Activated naive CD8-positive, alpha-beta T cell treated with anti-CD3 and anti-CD28 coated beads, Interleukin-2, amount 10 ng/mL, durations not matched to agents 7 days and 5 days (primary cell): ENCODE measurements around the gene PRKCE. TPM values are rescaled to one million over a fixed set of nuclear protein-coding genes. Genes with fewer than 3 reads are reported as not detected.
A peak's percentile ranks its signal among the peaks of the same experiment; 100 is the strongest.

ENCODE experiments used
- ATAC-seq: fragments of 150-1000 bp; cut with Tn5 transposase; one replicate; pipeline ENCODE4 v1.10.0; 2021; ENCODE audit warnings: low read depth, moderate library complexity
- POLR2A ChIA-PET: fragments of 350-600 bp; sonication (Branson Sonifier 250); formaldehyde crosslinking; loops from one replicate; lab custom pipeline; 2021; ENCODE audit warnings: antibody characterized with exemption; lab: Charles Lee
- DNase-seq: peaks from one replicate; pipeline ENCODE4 v3.0.0; 2021
- H3K27ac Mint-ChIP-seq: one replicate; pipeline ENCODE4 v1.8.0; 2022; ENCODE audit warnings: mild to moderate bottlenecking, mixed read lengths
- H3K27me3 Mint-ChIP-seq: one replicate; pipeline ENCODE4 v1.8.0; 2022; ENCODE audit warnings: mild to moderate bottlenecking, moderate library complexity, mixed read lengths
- H3K36me3 Mint-ChIP-seq: one replicate; pipeline ENCODE4 v1.8.0; 2021; ENCODE audit warnings: mild to moderate bottlenecking, mixed read lengths
- H3K4me1 Mint-ChIP-seq: one replicate; pipeline ENCODE4 v1.8.0; 2021; ENCODE audit warnings: mixed read lengths
- H3K4me3 Mint-ChIP-seq: one replicate; pipeline ENCODE4 v1.8.0; 2022; ENCODE audit warnings: mild to moderate bottlenecking, moderate library complexity, mixed read lengths
- H3K9me3 Mint-ChIP-seq: one replicate; pipeline ENCODE4 v1.8.0; 2021; ENCODE audit warnings: mixed read lengths
- total RNA-seq, 2 experiments: library from RNA; stranded (reverse); gene quantifications; one replicate each; pipeline ENCODE4 v1.2.3, GENCODE V29; 2021

PRKCE gene
- total RNA-seq, 2 experiments from 2014 or later, result 18.4 to 20.5 TPM

DNA sequence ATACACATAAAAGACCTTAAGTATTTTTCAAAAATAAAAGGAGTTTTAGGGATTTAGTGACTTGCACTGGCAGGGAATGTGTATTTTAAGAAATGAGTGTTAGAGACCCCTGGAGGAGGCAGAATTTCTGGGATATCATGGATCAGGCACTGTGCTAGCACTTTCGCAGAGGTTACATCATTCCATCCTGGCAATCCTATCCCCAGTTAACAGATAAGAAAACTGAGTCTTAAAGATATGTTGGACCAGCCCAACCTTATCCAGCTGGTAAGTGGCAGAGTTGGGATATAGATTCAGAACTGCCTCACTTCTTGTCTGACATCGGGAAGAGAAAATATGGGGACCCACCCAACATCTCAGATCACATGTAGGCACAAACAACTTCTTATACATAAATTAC is 485.5 kb downstream of the PRKCE start:
- DNase-seq, result no peak
- no peaks in the 10 kb centered on the region for H3K36me3 Mint-ChIP-seq
- POLR2A ChIA-PET, result no interaction called here
- no peak overlapping the region for H3K27ac Mint-ChIP-seq
- H3K9me3 Mint-ChIP-seq, result no peaks in the 10 kb centered on the region
- H3K27me3 Mint-ChIP-seq, result no peaks in the 10 kb centered on the region
- H3K4me1 Mint-ChIP-seq, result no peaks in the 10 kb centered on the region
- H3K4me3 Mint-ChIP-seq, result no peak overlapping the region
- no peak for ATAC-seq

DNA sequence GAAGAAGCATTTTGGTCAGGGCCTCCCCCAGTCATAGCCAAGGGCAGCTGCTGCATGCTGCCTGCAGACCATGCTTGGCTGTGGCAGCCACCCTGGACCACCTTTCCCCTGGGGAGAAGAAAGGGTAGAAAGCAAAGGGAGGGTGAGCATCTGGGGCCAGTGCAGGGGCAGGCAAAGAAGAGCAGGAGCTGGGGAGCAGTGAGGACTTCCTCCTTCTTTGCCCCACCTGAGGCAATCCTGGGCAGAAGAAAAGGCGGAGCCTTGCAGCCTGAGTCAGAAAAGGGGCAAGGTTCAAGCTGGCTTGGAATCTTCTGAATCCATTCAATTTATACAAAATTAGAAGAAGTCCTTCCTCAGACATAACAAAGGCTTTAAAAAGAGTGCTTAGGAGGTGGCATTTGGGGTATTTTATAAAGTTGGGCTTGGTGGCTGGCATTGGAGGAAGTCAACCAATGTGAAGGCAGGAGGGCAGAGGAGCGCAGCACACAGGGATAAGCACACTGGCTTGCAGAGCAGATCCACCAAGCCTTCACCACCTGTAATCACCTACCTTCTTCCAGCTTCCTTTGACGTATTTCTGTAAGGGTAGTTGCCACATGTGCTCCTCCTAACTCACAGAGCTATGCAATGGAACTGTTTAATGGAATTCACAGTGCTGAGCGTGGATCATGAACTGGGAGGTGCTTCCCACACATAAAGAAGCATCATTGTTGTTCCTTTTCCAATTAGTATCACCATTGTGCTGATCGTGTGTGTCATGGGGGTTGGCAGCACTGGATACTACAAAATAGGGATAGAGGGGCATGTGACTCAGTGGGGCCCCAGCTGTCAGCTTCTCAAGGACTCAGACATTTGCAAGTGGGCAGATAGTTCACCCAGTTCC is 491.3 kb downstream of the PRKCE start:
- H3K9me3 Mint-ChIP-seq, result no peaks in the 10 kb centered on the region
- no peaks in the 10 kb centered on the region for H3K36me3 Mint-ChIP-seq
- H3K27ac Mint-ChIP-seq, result peak overlapping the region; percentile 64
- DNase-seq (no peak), ATAC-seq (no peak)
- peaks cover 38% of the 10 kb centered on the region for H3K4me1 Mint-ChIP-seq
- POLR2A ChIA-PET, result no interaction called here
- no peak overlapping the region for H3K4me3 Mint-ChIP-seq
- H3K27me3 Mint-ChIP-seq, result no peaks in the 10 kb centered on the region

DNA sequence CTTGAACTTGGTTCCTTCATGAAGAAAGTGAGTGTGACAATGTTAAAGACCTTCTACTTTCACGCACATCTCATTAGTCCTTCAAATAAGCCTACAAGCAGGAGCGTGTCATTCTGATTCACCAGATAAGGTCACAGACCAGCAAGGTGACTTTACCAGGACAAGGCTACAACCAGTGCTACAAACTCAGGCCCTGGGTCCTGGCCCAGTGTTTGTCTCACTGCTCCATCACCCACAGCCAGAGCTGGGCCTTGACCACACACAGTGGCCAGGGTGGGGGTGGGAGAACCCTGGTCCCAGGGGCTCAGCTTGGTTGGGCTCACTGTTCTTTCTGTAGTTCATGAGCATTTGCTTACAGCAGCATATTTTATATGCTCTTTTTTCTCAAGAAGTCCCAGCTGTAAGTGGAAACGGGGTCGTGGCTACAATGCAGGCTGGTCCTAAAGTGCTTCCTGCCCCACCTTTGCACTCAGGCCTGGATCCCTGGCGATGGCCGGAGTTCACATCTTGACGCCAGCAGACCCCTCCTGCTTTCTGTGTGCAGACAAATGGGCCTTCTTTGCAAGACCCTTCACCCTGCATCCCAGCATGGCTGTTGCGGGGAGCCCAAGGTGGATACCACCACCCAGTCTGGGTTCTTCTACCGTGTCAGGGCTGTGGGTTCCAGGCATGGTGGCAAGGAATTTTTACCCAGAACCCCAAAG is 492.1 kb downstream of the PRKCE start:
- H3K36me3 Mint-ChIP-seq, result no peaks in the 10 kb centered on the region
- H3K4me3 Mint-ChIP-seq, result no peak overlapping the region
- H3K4me1 Mint-ChIP-seq, result peaks cover 38% of the 10 kb centered on the region
- no peaks in the 10 kb centered on the region for H3K9me3 Mint-ChIP-seq
- H3K27me3 Mint-ChIP-seq, result no peaks in the 10 kb centered on the region
- DNase-seq (no peak), ATAC-seq (no peak)
- POLR2A ChIA-PET, result interaction anchor here (1.3 kb wide), 1 partner anchor 45 kb away, joined by 4 read pairs; no protein-coding TSS in a partner anchor
- peak overlapping the region; percentile 82 for H3K27ac Mint-ChIP-seq

DNA sequence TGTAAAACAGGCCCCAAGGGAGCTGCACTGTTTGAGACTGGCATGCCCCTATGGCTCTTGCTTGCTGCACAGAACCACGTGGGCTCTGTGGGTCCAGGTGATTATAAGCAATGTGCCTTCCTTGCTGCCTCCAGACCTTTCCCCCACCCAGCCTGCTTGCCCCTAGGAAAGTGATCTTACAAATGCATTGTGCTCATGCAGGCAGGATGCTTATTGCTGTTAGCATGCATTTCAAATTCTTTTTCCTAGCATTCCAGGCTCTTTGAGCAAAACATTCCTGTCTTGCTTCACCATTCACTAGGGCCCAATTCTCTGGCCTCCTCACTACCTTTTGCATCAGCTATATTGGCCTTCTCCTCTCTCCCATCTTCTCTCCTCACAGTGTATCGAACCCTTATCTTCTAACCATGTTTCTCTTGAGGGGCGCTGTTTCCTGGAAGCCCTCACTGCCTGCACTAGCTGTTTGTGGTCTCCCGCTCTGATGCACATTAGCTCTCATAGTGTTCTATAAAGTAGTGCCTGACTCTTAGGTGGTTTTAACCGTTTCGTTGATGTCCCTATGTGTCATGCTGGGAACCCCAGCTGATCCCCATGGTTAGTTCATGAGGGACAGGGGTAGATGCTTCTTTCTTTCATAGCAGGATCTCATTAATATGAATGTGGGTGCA is 492.8 kb downstream of the PRKCE start:
- Mint-ChIP-seq H3K27me3 (no peaks in the 10 kb centered on the region), H3K4me3 (peak overlapping the region; percentile 49), H3K4me1 (peaks cover 38% of the 10 kb centered on the region), H3K36me3 (no peaks in the 10 kb centered on the region), H3K9me3 (no peaks in the 10 kb centered on the region), H3K27ac (peak overlapping the region; percentile 82)
- DNase-seq (no peak), ATAC-seq (peak; percentile 90)
- POLR2A ChIA-PET, result interaction anchor here (0.9 to 1.3 kb wide), 2 partner anchors 19 to 46 kb away, joined by 4 read pairs; no protein-coding TSS in a partner anchor

DNA sequence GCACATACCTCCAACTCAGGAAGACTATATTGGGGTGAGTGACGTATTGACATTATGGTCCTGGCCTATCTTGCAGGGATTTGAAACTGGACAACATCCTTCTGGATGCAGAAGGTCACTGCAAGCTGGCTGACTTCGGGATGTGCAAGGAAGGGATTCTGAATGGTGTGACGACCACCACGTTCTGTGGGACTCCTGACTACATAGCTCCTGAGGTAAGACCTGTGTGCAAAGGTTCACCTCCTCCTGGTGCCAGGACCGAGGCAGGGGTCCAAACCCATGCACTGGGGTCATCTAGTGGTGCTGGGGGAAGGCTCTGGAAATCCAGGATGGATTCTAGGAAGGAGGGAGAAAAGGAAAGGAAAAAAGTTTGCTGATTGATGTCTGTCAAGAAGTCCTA is 493.5 kb downstream of the PRKCE start:
- ATAC-seq (no peak), DNase-seq (no peak)
- H3K4me1 Mint-ChIP-seq, result peaks cover 38% of the 10 kb centered on the region
- H3K27me3 Mint-ChIP-seq, result no peaks in the 10 kb centered on the region
- no peaks in the 10 kb centered on the region for H3K36me3 Mint-ChIP-seq
- peak overlapping the region; percentile 49 for H3K4me3 Mint-ChIP-seq
- no peaks in the 10 kb centered on the region for H3K9me3 Mint-ChIP-seq
- POLR2A ChIA-PET, result interaction anchor here (0.9 to 1.3 kb wide), 3 partner anchors 18 to 55 kb away, joined by 4 read pairs; no protein-coding TSS in a partner anchor
- peak overlapping the region; percentile 82 for H3K27ac Mint-ChIP-seq

DNA sequence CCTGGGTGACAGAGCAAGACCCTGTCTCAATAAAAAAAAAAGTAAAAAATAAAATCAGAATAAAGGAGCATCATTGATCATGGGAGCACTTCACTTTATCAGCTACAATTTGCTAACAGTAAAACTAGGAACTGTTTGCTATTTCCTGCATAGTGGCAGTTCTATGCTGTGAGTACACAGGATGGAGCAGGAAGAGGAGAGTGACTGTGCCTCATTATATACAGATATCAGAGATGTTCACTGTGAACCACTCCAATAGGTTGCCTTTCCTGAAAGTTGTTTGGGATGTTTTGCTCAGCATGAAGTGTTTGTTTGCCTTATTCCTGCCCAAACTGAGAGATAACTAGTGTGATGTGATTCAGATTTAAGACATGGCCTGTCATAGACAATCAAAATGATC is 494.4 kb downstream of the PRKCE start:
- no peaks in the 10 kb centered on the region for H3K36me3 Mint-ChIP-seq
- H3K27me3 Mint-ChIP-seq, result no peaks in the 10 kb centered on the region
- H3K4me3 Mint-ChIP-seq, result peak overlapping the region; percentile 11
- H3K9me3 Mint-ChIP-seq, result no peaks in the 10 kb centered on the region
- no peak for DNase-seq
- H3K27ac Mint-ChIP-seq, result peak overlapping the region; percentile 28
- POLR2A ChIA-PET, result interaction anchor here (1.2 kb wide), 1 partner anchor 54 kb away, joined by 4 read pairs; no protein-coding TSS in a partner anchor
- ATAC-seq, result no peak
- peaks cover 38% of the 10 kb centered on the region for H3K4me1 Mint-ChIP-seq

DNA sequence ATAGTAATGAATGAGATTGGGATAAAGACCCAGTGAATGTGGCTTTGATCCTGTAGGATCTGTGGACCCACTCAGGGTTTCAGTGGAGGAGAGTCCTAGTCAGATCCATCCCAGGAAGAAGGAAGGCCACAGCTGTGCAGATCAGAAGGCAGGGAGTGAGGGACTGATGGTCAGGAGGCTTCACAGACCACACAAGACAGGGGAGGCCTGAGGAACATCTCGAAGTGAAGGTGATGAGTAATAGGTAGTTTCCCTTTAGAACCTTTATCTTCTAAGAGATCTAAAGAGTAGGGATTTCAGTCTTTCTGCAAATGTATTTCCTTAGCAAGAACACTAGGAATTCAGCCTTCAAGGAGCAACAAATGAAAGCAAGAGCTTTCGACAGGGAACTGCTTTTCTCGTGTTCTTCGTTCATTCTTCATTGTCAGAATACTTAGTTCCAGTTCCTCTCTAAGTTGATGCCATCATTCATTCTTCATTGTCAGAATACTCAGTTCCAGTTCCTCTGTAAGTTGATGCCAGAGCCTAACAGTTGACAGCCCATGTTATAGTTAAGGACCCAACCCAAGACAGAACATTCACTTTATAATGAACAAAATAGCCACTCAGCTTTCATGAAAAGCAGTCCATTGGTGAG is 495.5 kb downstream of the PRKCE start:
- peak; percentile 39 for ATAC-seq
- POLR2A ChIA-PET, result no interaction called here
- H3K4me1 Mint-ChIP-seq, result peaks cover 38% of the 10 kb centered on the region
- H3K9me3 Mint-ChIP-seq, result no peaks in the 10 kb centered on the region
- DNase-seq, result no peak
- H3K27me3 Mint-ChIP-seq, result no peaks in the 10 kb centered on the region
- no peak overlapping the region for H3K27ac Mint-ChIP-seq
- H3K36me3 Mint-ChIP-seq, result no peaks in the 10 kb centered on the region
- H3K4me3 Mint-ChIP-seq, result peak overlapping the region; percentile 11

DNA sequence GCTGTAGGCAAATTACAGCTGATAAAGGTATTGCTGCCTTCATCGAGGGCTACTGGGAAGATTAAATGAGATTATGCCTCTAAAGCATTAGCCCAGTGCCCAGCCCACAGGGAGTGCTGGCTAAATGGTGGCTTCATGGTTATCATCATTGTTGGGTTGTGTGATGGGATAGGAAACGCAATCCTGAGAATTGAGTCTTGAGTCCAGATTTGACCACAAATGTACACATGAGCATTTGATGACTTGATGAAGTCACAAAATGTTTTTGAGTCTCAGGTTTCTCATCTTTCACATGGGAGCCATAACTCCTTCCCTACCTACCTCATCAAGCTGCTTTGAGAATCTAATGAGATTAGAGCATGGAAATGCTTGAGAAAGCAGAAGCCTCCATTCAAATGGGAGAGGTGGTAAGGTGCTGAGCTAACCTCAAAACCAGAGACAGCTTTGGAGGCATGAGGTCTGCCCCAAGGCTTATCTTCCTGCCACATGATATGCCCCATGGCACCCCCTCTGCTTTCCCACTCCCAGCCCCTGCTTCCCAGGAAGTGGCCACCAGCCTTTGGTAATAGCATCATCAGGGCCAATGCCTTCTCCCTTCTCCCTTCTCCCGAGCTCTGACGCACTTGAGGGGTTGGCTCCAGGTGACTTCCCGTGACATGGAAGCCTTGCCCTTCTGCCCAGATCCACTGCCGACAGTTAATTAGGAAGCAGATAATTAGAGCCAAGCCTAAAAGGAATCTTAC is 496.3 kb downstream of the PRKCE start:
- POLR2A ChIA-PET, result no interaction called here
- Mint-ChIP-seq H3K27ac (no peak overlapping the region), H3K4me3 (no peak overlapping the region), H3K4me1 (peaks cover 34% of the 10 kb centered on the region), H3K27me3 (no peaks in the 10 kb centered on the region), H3K36me3 (no peaks in the 10 kb centered on the region), H3K9me3 (no peaks in the 10 kb centered on the region)
- DNase-seq (no peak), ATAC-seq (no peak)

DNA sequence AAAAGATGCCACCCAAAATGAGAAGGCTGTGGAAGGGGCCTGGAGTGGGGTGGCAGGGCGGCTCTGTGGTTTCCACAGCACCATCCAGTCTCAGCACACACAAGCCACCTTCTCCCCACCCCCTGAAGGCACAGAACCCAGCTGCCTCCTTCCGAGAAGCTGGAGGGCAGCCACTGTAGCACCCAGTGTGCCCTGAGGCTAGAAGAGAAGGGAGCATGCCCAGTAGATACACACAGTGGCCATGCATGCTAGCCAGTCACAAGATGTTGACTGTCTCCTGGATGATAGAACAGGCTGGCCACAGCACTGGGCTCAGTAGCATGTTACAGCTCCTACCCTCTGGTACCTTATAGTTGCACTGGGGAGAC is 496.9 kb downstream of the PRKCE start:
- Mint-ChIP-seq H3K27ac (no peak overlapping the region), H3K4me3 (no peak overlapping the region), H3K9me3 (no peaks in the 10 kb centered on the region), H3K4me1 (peaks cover 31% of the 10 kb centered on the region), H3K36me3 (peaks cover under 1% of the 10 kb centered on the region), H3K27me3 (no peaks in the 10 kb centered on the region)
- DNase-seq (no peak), ATAC-seq (no peak)
- POLR2A ChIA-PET, result no interaction called here

DNA sequence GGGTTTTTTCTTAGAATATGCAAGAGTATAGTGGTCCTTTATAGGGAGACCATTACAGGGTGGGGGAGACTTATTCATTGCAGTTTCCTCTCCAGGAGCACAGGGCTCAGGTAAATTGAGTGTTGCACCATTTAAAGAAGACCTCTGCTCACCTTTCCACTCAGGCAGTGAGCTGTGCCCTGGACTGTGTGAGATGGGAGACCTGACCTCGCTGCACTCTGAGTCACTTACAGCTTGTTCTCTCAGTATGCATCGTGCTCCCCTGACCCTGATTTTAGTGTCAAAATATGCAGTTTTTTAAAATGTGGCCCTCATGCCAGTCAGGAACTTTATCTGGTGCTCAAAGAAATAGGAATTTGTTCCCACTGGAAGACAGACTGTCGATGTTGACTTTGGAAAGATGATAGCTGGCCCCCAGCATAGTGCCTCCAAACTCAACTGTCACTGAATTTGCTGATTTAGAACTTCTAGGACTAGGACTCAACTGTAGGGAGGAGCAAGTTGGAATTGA is 499.0 kb downstream of the PRKCE start:
- DNase-seq, result no peak
- Mint-ChIP-seq H3K4me3 (no peak overlapping the region), H3K27ac (no peak overlapping the region), H3K36me3 (peaks cover 3% of the 10 kb centered on the region), H3K27me3 (no peaks in the 10 kb centered on the region), H3K4me1 (peaks cover 19% of the 10 kb centered on the region), H3K9me3 (no peaks in the 10 kb centered on the region)
- POLR2A ChIA-PET, result no interaction called here
- no peak for ATAC-seq

DNA sequence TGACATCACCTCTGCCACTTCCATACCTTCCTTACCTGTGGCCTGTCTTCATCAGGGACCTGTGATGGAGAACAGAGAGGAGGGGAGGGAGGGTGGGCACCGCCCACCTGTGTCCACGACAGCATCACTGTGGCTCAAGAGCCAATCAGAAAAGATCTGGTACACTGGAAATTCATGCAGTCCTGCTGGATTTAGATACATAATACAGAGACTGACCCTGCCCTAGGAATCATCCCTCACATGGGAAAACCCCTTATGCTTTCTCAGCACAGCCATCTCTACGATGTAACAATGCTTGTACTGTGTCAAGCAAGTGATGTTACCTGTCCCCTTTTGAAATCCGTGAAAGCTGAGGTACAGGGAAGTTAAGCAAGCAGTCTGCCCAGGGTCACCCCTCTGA is 500.1 kb downstream of the PRKCE start:
- no peak for DNase-seq
- no peaks in the 10 kb centered on the region for H3K9me3 Mint-ChIP-seq
- peaks cover 10% of the 10 kb centered on the region for H3K4me1 Mint-ChIP-seq
- no peak for ATAC-seq
- peaks cover 5% of the 10 kb centered on the region for H3K36me3 Mint-ChIP-seq
- H3K27me3 Mint-ChIP-seq, result no peaks in the 10 kb centered on the region
- POLR2A ChIA-PET, result no interaction called here
- no peak overlapping the region for H3K27ac Mint-ChIP-seq
- no peak overlapping the region for H3K4me3 Mint-ChIP-seq

DNA sequence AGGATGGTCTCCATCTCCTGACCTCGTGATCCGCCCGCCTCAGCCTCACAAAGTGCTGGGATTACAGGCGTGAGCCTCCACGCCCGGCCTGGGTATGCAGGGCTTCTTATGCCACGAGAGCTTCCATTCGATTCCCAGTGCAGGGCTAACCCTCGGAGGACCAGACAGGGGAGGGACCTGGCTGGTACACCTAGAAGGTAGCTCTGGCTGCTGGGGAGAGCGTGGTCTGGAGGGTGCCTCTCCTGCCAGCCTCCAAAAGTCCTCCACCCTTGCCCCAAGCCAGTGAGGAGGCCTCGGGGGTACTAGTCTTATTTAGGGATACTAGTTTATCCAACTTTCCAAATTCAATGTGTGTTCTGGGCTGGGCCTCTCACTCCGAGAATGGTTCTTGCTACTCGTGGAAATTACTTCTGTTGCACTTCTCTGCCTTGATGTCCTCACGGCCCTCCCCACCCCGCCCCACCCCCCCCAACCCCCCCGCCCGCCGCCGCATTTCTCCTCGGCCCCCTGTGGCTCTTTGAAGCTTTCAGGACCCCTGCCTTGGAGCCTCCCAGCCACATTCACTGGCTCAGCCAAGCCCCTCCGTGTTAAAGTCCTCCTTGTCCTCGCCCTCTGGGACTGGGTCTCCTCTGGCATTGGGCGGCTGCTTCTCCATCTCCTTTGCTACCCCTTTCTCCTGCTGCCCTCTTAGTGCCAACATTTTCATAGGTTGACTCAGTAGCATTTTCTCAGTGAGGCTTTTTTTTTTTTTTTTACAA is 502.7 kb downstream of the PRKCE start:
- peaks cover 2% of the 10 kb centered on the region for H3K4me1 Mint-ChIP-seq
- peaks cover 5% of the 10 kb centered on the region for H3K36me3 Mint-ChIP-seq
- no peak overlapping the region for H3K4me3 Mint-ChIP-seq
- H3K27me3 Mint-ChIP-seq, result no peaks in the 10 kb centered on the region
- ATAC-seq, result no peak
- no peak for DNase-seq
- POLR2A ChIA-PET, result no interaction called here
- H3K9me3 Mint-ChIP-seq, result no peaks in the 10 kb centered on the region
- no peak overlapping the region for H3K27ac Mint-ChIP-seq
